Stimulated activated CD4-positive, alpha-beta T cell treated with anti-CD3 and anti-CD28 coated beads, TNF-alpha, amount 100 ng/mL, for 48 hours (primary cell): ENCODE data around the gene HSFX4.
"Not testable (repeated sequence)": the region's sequence is repeated elsewhere in the genome, so short reads cannot be mapped to it uniquely, and the experiment has no call there.

Source experiments
- DNase-seq, 3 donors: peaks; one replicate each; pipeline ENCODE4 v3.0.0-alpha.2; 2020; ENCODE audit warnings: low read depth in 3 of 3

HSFX4 gene

GRCh38 chrX:149929400-149929799 lies at the start of gene HSFX4:
HSFX4 (plus strand) TSS chrX:149929573; CDS start chrX:149929645, 72 bp downstream.
- DNase-seq, result not testable (repeated sequence)

GRCh38 chrX:149881081-149881711 lies 48.2 kb upstream of the HSFX4 start, which contains the start of gene MAGEA8:
MAGEA8 (plus strand) TSS chrX:149881183; CDS start chrX:149884273, 3,090 bp downstream.
- DNase-seq, result no peak

- DNase-seq, result not testable (repeated sequence)
Observed at GRCh38 chrX:149890828-149891227, 38.5 kb upstream of the HSFX4 start.

- no peak for DNase-seq
Observed at GRCh38 chrX:149898554-149898953, 30.8 kb upstream of the HSFX4 start.

GRCh38 chrX:149903889-149904748 lies 25.3 kb upstream of the HSFX4 start:
- DNase-seq, result no peak

GRCh38 chrX:149908308-149908707 lies 21.1 kb upstream of the HSFX4 start:
- no peak for DNase-seq

GRCh38 chrX:149908727-149909126 lies 20.6 kb upstream of the HSFX4 start:
- DNase-seq, result no peak

GRCh38 chrX:149909324-149910177 lies 19.8 kb upstream of the HSFX4 start:
- DNase-seq, result no peak

GRCh38 chrX:149910178-149910695 lies 19.1 kb upstream of the HSFX4 start:
- no peak for DNase-seq

- DNase-seq, result no peak
Observed at GRCh38 chrX:149916745-149917392, 12.5 kb upstream of the HSFX4 start.

- DNase-seq, result not testable (repeated sequence)
Observed at GRCh38 chrX:149923836-149924235, 5.5 kb upstream of the HSFX4 start.

GRCh38 chrX:149924434-149924833 lies 4.9 kb upstream of the HSFX4 start:
- not testable (repeated sequence) for DNase-seq

- not testable (repeated sequence) for DNase-seq
Observed at GRCh38 chrX:149927245-149927963, 2.0 kb upstream of the HSFX4 start.

GRCh38 chrX:149927964-149928258 lies 1.5 kb upstream of the HSFX4 start:
- DNase-seq, result not testable (repeated sequence)

GRCh38 chrX:149928635-149929034 lies 738 bp upstream of the HSFX4 start:
- not testable (repeated sequence) for DNase-seq

- DNase-seq, result not testable (repeated sequence)
Observed at GRCh38 chrX:149931355-149931754, 2.0 kb downstream of the HSFX4 start.

GRCh38 chrX:149932150-149932549 lies 2.8 kb downstream of the HSFX4 start:
- DNase-seq, result not testable (repeated sequence)

GRCh38 chrX:149932970-149933369 lies 3.6 kb downstream of the HSFX4 start:
- DNase-seq, result not testable (repeated sequence)

- not testable (repeated sequence) for DNase-seq
Observed at GRCh38 chrX:149933547-149933946, 4.2 kb downstream of the HSFX4 start.

GRCh38 chrX:149937328-149937727 lies 8.0 kb downstream of the HSFX4 start:
- DNase-seq, result not testable (repeated sequence)
